ENCODE results near the gene LKAAEAR1. TPM values are rescaled to one million over a fixed set of nuclear protein-coding genes. Genes with fewer than 3 reads are reported as not detected.

LKAAEAR1 gene
- total RNA-seq, 1 donor from 2014 or later = not detected

- Histone ChIP-seq H3K27me3 (ENCODE audit: control insufficient read depth, insufficient read depth, low read length) (peaks cover 73% of the 10 kb centered on the region), H3K36me3 (ENCODE audit: control insufficient read depth, insufficient read depth, low read length) (no peaks in the 10 kb centered on the region), H3K4me3 (ENCODE audit: low read depth, low read length) (no peak overlapping the region)
- TF ChIP-seq CTCF (IDR thresholded peaks at IDR 0.05; ENCODE audit: insufficient read depth, low read length, poor library complexity, severe bottlenecking) = no peak
- no peak for DNase-seq (ENCODE audit: low read depth)
Observed at GRCh38 chr20:64086801-64087200, 2.6 kb upstream of the LKAAEAR1 start.

- Histone ChIP-seq H3K4me3 (ENCODE audit: low read depth, low read length) (no peak overlapping the region), H3K36me3 (ENCODE audit: control insufficient read depth, insufficient read depth, low read length) (no peaks in the 10 kb centered on the region), H3K27me3 (ENCODE audit: control insufficient read depth, insufficient read depth, low read length) (peaks cover 61% of the 10 kb centered on the region)
- DNase-seq (ENCODE audit: low read depth) = no peak
- no peak for TF ChIP-seq CTCF (IDR thresholded peaks at IDR 0.05; ENCODE audit: insufficient read depth, low read length, poor library complexity, severe bottlenecking)
Observed at GRCh38 chr20:64084685-64085152, 521 bp upstream of the LKAAEAR1 start.

GRCh38 chr20:64083378-64083803 is 807 bp downstream of the LKAAEAR1 start:
- H3K27me3 ChIP-seq (ENCODE audit: control insufficient read depth, insufficient read depth, low read length) = peaks cover 49% of the 10 kb centered on the region
- H3K4me3 ChIP-seq (ENCODE audit: low read depth, low read length) = peak overlapping the region; percentile 30
- DNase-seq (ENCODE audit: low read depth) = no peak
- TF ChIP-seq CTCF (IDR thresholded peaks at IDR 0.05; ENCODE audit: insufficient read depth, low read length, poor library complexity, severe bottlenecking) = peak; percentile 55
- H3K36me3 ChIP-seq (ENCODE audit: control insufficient read depth, insufficient read depth, low read length) = no peaks in the 10 kb centered on the region

GRCh38 chr20:64082820-64083377 is 1.3 kb downstream of the LKAAEAR1 start:
- TF ChIP-seq CTCF (IDR thresholded peaks at IDR 0.05; ENCODE audit: insufficient read depth, low read length, poor library complexity, severe bottlenecking) = no peak
- H3K27me3 ChIP-seq (ENCODE audit: control insufficient read depth, insufficient read depth, low read length) = peaks cover 45% of the 10 kb centered on the region
- no peak for DNase-seq (ENCODE audit: low read depth)
- H3K4me3 ChIP-seq (ENCODE audit: low read depth, low read length) = peak overlapping the region; percentile 4
- H3K36me3 ChIP-seq (ENCODE audit: control insufficient read depth, insufficient read depth, low read length) = no peaks in the 10 kb centered on the region

GRCh38 chr20:64082126-64082731 is 2.0 kb downstream of the LKAAEAR1 start:
- Histone ChIP-seq H3K27me3 (ENCODE audit: control insufficient read depth, insufficient read depth, low read length) (peaks cover 42% of the 10 kb centered on the region), H3K4me3 (ENCODE audit: low read depth, low read length) (no peak overlapping the region), H3K36me3 (ENCODE audit: control insufficient read depth, insufficient read depth, low read length) (no peaks in the 10 kb centered on the region)
- TF ChIP-seq CTCF (IDR thresholded peaks at IDR 0.05; ENCODE audit: insufficient read depth, low read length, poor library complexity, severe bottlenecking) = no peak
- DNase-seq (ENCODE audit: low read depth) = no peak

GRCh38 chr20:64081624-64081964 is 2.6 kb downstream of the LKAAEAR1 start:
- H3K27me3 ChIP-seq (ENCODE audit: control insufficient read depth, insufficient read depth, low read length) = peaks cover 39% of the 10 kb centered on the region

More at GRCh38 chr20:64081624-64081964, 2.6 kb downstream of the LKAAEAR1 start:
- Histone ChIP-seq H3K36me3 (ENCODE audit: control insufficient read depth, insufficient read depth, low read length) (no peaks in the 10 kb centered on the region), H3K4me3 (ENCODE audit: low read depth, low read length) (no peak overlapping the region)
- no peak for TF ChIP-seq CTCF (IDR thresholded peaks at IDR 0.05; ENCODE audit: insufficient read depth, low read length, poor library complexity, severe bottlenecking)
- DNase-seq (ENCODE audit: low read depth) = no peak
